Measurements from ENCODE around the gene CASTOR2. TPM values are rescaled to one million over a fixed set of nuclear protein-coding genes. Genes with fewer than 3 reads are reported as not detected.
"Not testable (repeated sequence)": the region's sequence is repeated elsewhere in the genome, so short reads cannot be mapped to it uniquely, and the experiment has no call there.

Gene CASTOR2
- total RNA-seq, 4 donors from 2014 or later, result 1.2 to 35.6 (median 11.3) TPM

GRCh38 chr7:74966208-74966854 is 1.8 kb downstream of the CASTOR2 start:
- H3K4me1 ChIP-seq; H3K36me3 ChIP-seq; H3K4me3 ChIP-seq; H3K27ac ChIP-seq; intact Hi-C loops (cut with DNase I; ENCODE audit: low total_unique reads); H3K27me3 ChIP-seq; DNase-seq; H3K9me3 ChIP-seq: not testable (repeated sequence)

- DNase-seq; H3K9me3 ChIP-seq; H3K4me1 ChIP-seq; intact Hi-C loops (cut with DNase I; ENCODE audit: low total_unique reads); H3K36me3 ChIP-seq; H3K4me3 ChIP-seq; H3K27me3 ChIP-seq; H3K27ac ChIP-seq: not testable (repeated sequence)
These were observed 2.4 kb downstream of the CASTOR2 start for GRCh38 chr7:74966909-74967308.

GRCh38 chr7:74971431-74971830 is 6.9 kb downstream of the CASTOR2 start:
- H3K4me3 ChIP-seq; H3K27ac ChIP-seq; H3K9me3 ChIP-seq; H3K27me3 ChIP-seq; H3K36me3 ChIP-seq; H3K4me1 ChIP-seq; DNase-seq; intact Hi-C loops (cut with DNase I; ENCODE audit: low total_unique reads): not testable (repeated sequence)

- H3K27me3 ChIP-seq; H3K27ac ChIP-seq; H3K9me3 ChIP-seq; H3K4me1 ChIP-seq; H3K4me3 ChIP-seq; intact Hi-C loops (cut with DNase I; ENCODE audit: low total_unique reads); H3K36me3 ChIP-seq; DNase-seq: not testable (repeated sequence)
These were observed 7.9 kb downstream of the CASTOR2 start for GRCh38 chr7:74972377-74972776.

- intact Hi-C loops (cut with DNase I; ENCODE audit: low total_unique reads); H3K9me3 ChIP-seq; H3K4me3 ChIP-seq; H3K4me1 ChIP-seq; DNase-seq; H3K27me3 ChIP-seq; H3K27ac ChIP-seq; H3K36me3 ChIP-seq: not testable (repeated sequence)
These were observed 11.5 kb downstream of the CASTOR2 start for GRCh38 chr7:74975959-74976358.

GRCh38 chr7:74977523-74977922 is 13.0 kb downstream of the CASTOR2 start:
- intact Hi-C loops (cut with DNase I; ENCODE audit: low total_unique reads); DNase-seq; H3K4me3 ChIP-seq: not testable (repeated sequence)

GRCh38 chr7:74988436-74988835 is 23.9 kb downstream of the CASTOR2 start:
- H3K27me3 ChIP-seq, DNase-seq: not testable (repeated sequence)

More at GRCh38 chr7:74977523-74977922, 13.0 kb downstream of the CASTOR2 start:
- H3K4me1 ChIP-seq, H3K9me3 ChIP-seq, H3K36me3 ChIP-seq, H3K27me3 ChIP-seq, H3K27ac ChIP-seq: not testable (repeated sequence)

GRCh38 chr7:74993121-74993520 is 28.6 kb downstream of the CASTOR2 start:
- intact Hi-C loops (cut with DNase I; ENCODE audit: low total_unique reads), result no loop called here
- no peak for TF ChIP-seq POLR2A (IDR thresholded peaks at IDR 0.05)
- TF ChIP-seq CTCF (IDR thresholded peaks at IDR 0.05), result no peak
- Histone ChIP-seq H3K4me1 (peaks cover 0 to 4% of the 10 kb centered on the region in 2 donors), H3K27ac (peak overlapping the region in 1 of 2 donors; percentile 63), H3K9me3 (no peaks in the 10 kb centered on the region), H3K4me3 (no peak overlapping the region), H3K36me3 (no peaks in the 10 kb centered on the region), H3K27me3 (no peaks in the 10 kb centered on the region)
- no peak for DNase-seq

More at GRCh38 chr7:74988436-74988835, 23.9 kb downstream of the CASTOR2 start:
- H3K4me1 ChIP-seq; H3K27ac ChIP-seq; H3K4me3 ChIP-seq; H3K9me3 ChIP-seq; intact Hi-C loops (cut with DNase I; ENCODE audit: low total_unique reads); H3K36me3 ChIP-seq: not testable (repeated sequence)

- DNase-seq; intact Hi-C loops (cut with DNase I; ENCODE audit: low total_unique reads); H3K36me3 ChIP-seq; H3K9me3 ChIP-seq; H3K27ac ChIP-seq; H3K4me1 ChIP-seq; H3K4me3 ChIP-seq; H3K27me3 ChIP-seq: not testable (repeated sequence)
These were observed 30.5 kb downstream of the CASTOR2 start for GRCh38 chr7:74994869-74995543.

- H3K36me3 ChIP-seq; H3K4me3 ChIP-seq; intact Hi-C loops (cut with DNase I; ENCODE audit: low total_unique reads); DNase-seq; H3K27me3 ChIP-seq; H3K4me1 ChIP-seq; H3K27ac ChIP-seq; H3K9me3 ChIP-seq: not testable (repeated sequence)
These were observed 31.9 kb downstream of the CASTOR2 start for GRCh38 chr7:74996361-74996760.

- H3K4me3 ChIP-seq; intact Hi-C loops (cut with DNase I; ENCODE audit: low total_unique reads): not testable (repeated sequence)
These were observed 33.3 kb downstream of the CASTOR2 start for GRCh38 chr7:74997811-74998210.

GRCh38 chr7:75001356-75001755 is 36.9 kb downstream of the CASTOR2 start:
- H3K27ac ChIP-seq; H3K36me3 ChIP-seq; H3K9me3 ChIP-seq; DNase-seq; H3K27me3 ChIP-seq; intact Hi-C loops (cut with DNase I; ENCODE audit: low total_unique reads); H3K4me3 ChIP-seq; H3K4me1 ChIP-seq: not testable (repeated sequence)

More at GRCh38 chr7:74997811-74998210, 33.3 kb downstream of the CASTOR2 start:
- H3K9me3 ChIP-seq, H3K36me3 ChIP-seq, DNase-seq, H3K27ac ChIP-seq, H3K4me1 ChIP-seq, H3K27me3 ChIP-seq: not testable (repeated sequence)

Data from uterus (tissue), 4 donors.